ENCODE measurements around the gene GLRX3. TPM values are rescaled to one million over a fixed set of nuclear protein-coding genes. Genes with fewer than 3 reads are reported as not detected.
"Not testable (repeated sequence)": the region's sequence is repeated elsewhere in the genome, so short reads cannot be mapped to it uniquely, and the experiment has no call there.

Gene GLRX3
- total RNA-seq, 4 donors from 2014 or later = 20.0 to 58.4 (median 45.0) TPM

GRCh38 chr10:130201043-130201380, 64.8 kb downstream of the GLRX3 start:
- H3K4me1 ChIP-seq = no peaks in the 10 kb centered on the region
- no peak overlapping the region for H3K4me3 ChIP-seq
- no peaks in the 10 kb centered on the region for H3K36me3 ChIP-seq
- no peak overlapping the region for H3K27ac ChIP-seq
- TF ChIP-seq, protein P1, sequence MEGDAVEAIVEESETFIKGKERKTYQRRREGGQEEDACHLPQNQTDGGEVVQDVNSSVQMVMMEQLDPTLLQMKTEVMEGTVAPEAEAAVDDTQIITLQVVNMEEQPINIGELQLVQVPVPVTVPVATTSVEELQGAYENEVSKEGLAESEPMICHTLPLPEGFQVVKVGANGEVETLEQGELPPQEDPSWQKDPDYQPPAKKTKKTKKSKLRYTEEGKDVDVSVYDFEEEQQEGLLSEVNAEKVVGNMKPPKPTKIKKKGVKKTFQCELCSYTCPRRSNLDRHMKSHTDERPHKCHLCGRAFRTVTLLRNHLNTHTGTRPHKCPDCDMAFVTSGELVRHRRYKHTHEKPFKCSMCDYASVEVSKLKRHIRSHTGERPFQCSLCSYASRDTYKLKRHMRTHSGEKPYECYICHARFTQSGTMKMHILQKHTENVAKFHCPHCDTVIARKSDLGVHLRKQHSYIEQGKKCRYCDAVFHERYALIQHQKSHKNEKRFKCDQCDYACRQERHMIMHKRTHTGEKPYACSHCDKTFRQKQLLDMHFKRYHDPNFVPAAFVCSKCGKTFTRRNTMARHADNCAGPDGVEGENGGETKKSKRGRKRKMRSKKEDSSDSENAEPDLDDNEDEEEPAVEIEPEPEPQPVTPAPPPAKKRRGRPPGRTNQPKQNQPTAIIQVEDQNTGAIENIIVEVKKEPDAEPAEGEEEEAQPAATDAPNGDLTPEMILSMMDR (IDR thresholded peaks at IDR 0.05) = no peak
- TF ChIP-seq POLR2A (IDR thresholded peaks at IDR 0.05) = no peak
- H3K9me3 ChIP-seq = no peaks in the 10 kb centered on the region
- intact Hi-C loops (cut with DNase I; ENCODE audit: low total_unique reads) = no loop called here
- no peak for DNase-seq
- H3K27me3 ChIP-seq = no peaks in the 10 kb centered on the region

GRCh38 chr10:130202150-130202549, 66.0 kb downstream of the GLRX3 start:
- DNase-seq; H3K27ac ChIP-seq; H3K9me3 ChIP-seq; H3K4me3 ChIP-seq; H3K36me3 ChIP-seq; intact Hi-C loops (cut with DNase I; ENCODE audit: low total_unique reads); H3K27me3 ChIP-seq; H3K4me1 ChIP-seq: not testable (repeated sequence)

- no peaks in the 10 kb centered on the region for H3K27me3 ChIP-seq
- DNase-seq = no peak
- no peak overlapping the region for H3K4me3 ChIP-seq
- intact Hi-C loops (cut with DNase I; ENCODE audit: low total_unique reads) = no loop called here
- no peaks in the 10 kb centered on the region for H3K36me3 ChIP-seq
- H3K9me3 ChIP-seq = no peaks in the 10 kb centered on the region
- no peaks in the 10 kb centered on the region for H3K4me1 ChIP-seq
- no peak overlapping the region for H3K27ac ChIP-seq
- no peak for TF ChIP-seq POLR2A (IDR thresholded peaks at IDR 0.05)
- TF ChIP-seq, protein P1 (IDR thresholded peaks at IDR 0.05) = no peak
These were observed 66.9 kb downstream of the GLRX3 start for GRCh38 chr10:130202984-130203621.

DNA sequence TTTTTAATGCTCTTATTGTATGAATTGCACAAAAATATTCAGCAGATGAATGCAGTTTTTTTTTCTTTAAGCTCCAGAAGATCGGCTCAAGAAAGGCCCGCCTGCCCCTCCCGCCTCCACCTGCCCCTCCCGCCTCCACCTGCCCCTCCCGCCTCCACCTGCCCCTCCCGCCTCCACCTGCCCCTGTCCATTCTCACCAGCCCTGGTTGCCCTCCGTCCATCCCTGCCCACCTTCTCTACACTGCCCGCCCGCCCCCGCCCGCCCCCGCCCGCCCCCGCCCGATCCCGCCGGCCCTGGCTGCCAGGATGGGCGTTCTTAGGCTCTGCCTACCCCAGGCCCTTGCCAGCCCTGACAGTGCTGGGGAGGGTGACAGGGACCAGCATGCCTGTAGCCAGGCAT, 67.4 kb downstream of the GLRX3 start:
- no peak overlapping the region for H3K27ac ChIP-seq
- intact Hi-C loops (cut with DNase I; ENCODE audit: low total_unique reads) = no loop called here
- no peak overlapping the region for H3K4me3 ChIP-seq
- H3K4me1 ChIP-seq = no peaks in the 10 kb centered on the region
- no peak for DNase-seq
- no peaks in the 10 kb centered on the region for H3K27me3 ChIP-seq
- no peaks in the 10 kb centered on the region for H3K9me3 ChIP-seq
- TF ChIP-seq, protein P1 (IDR thresholded peaks at IDR 0.05) = no peak
- TF ChIP-seq POLR2A (IDR thresholded peaks at IDR 0.05) = no peak
- H3K36me3 ChIP-seq = no peaks in the 10 kb centered on the region

DNA sequence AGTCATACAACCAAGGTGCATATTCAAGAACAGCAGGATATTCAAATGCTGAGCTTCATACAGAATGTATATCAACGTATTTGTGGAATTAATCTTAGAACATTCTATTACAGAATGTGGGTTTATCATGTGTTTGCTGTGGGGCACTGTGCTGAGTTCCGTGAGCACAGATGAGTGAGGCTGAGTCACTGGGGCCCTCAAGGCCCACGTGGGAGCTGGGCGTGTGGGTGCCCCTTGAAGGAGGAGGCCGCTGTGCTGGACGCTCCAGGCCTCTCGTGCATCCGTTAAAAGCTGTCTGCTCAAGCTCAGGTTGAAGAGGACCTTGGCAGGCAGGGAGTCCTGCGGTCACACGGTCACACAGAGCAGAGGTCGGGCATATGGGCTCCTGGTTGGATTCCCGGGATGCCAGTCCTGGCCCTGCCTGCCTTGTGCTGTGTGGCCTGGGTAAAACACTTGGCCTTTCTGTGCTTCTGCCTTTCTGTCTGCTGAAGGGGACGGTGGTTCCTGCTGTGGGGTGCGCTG, 70.1 kb downstream of the GLRX3 start:
- H3K4me3 ChIP-seq = no peak overlapping the region
- no peaks in the 10 kb centered on the region for H3K36me3 ChIP-seq
- H3K27me3 ChIP-seq = no peaks in the 10 kb centered on the region
- intact Hi-C loops (cut with DNase I; ENCODE audit: low total_unique reads) = no loop called here
- TF ChIP-seq, protein P1 (IDR thresholded peaks at IDR 0.05) = no peak
- no peak for TF ChIP-seq POLR2A (IDR thresholded peaks at IDR 0.05)
- H3K4me1 ChIP-seq = no peaks in the 10 kb centered on the region
- DNase-seq = no peak
- no peak overlapping the region for H3K27ac ChIP-seq
- no peaks in the 10 kb centered on the region for H3K9me3 ChIP-seq

DNA sequence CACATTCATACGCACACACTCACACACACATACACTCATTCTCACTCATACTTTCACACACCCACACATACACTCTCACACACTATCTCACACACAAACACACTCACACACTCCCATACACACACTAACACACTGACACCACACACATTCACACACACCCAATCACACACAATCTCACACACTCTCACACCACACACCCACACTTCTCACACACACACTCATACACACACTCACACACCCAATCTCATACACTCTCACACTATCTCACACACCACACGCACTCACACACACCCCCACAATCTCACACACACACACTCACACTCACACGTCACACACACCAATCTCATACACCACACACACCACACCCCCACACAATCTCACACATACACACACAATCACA, 71.0 kb downstream of the GLRX3 start:
- intact Hi-C loops (cut with DNase I; ENCODE audit: low total_unique reads) = no loop called here
- Histone ChIP-seq H3K9me3 (no peaks in the 10 kb centered on the region), H3K36me3 (no peaks in the 10 kb centered on the region), H3K27me3 (no peaks in the 10 kb centered on the region), H3K4me3 (no peak overlapping the region), H3K4me1 (no peaks in the 10 kb centered on the region), H3K27ac (no peak overlapping the region)
- no peak for TF ChIP-seq POLR2A (IDR thresholded peaks at IDR 0.05)
- TF ChIP-seq, protein P1 (IDR thresholded peaks at IDR 0.05) = no peak
- DNase-seq = no peak

Data from uterus (tissue), 4 donors.